Endothelial cell of umbilical vein (primary cell): ENCODE results near the gene PTPRE. TPM values are rescaled to one million over a fixed set of nuclear protein-coding genes. Genes with fewer than 3 reads are reported as not detected.
A peak's percentile ranks its signal among the peaks of the same experiment; 100 is the strongest.

Experiments used
- BruUV-seq: library from RNA; stranded (reverse); fragments of 400-500 nt; replicated peaks from 2 replicates; lab custom pipeline; 2021; lab: Mats Ljungman, UMichigan
- CTCF ChIA-PET: fragments of 300-600, 350-600 bp; sonication (Branson Sonifier 250); formaldehyde crosslinking; loops from one replicate; lab custom pipeline; 2021; ENCODE audit warnings: antibody characterized with exemption, inconsistent platforms; lab: Charles Lee
- POLR2A ChIA-PET: fragments of 300-600, 350-600 bp; sonication (Branson Sonifier 250); formaldehyde crosslinking; loops from one replicate; lab custom pipeline; 2021; ENCODE audit warnings: antibody characterized with exemption, inconsistent platforms; lab: Charles Lee
- DNase-seq: peaks from one replicate; pipeline ENCODE4 v3.0.0-alpha.2; 2011; ENCODE audit warnings: low read depth, low spot score
- FAIRE-seq: peaks from 2 replicates; lab custom pipeline; 2011; peaks lifted over from hg19 to GRCh38; lab: Jason Lieb, UNC
- H2AFZ ChIP-seq: 2 replicates; pipeline ENCODE4 v1.6.0; 2012; ENCODE audit warnings: low read depth, low read length, control low read depth, inconsistent platforms
- H3K27ac ChIP-seq: 2 replicates; pipeline ENCODE4 v1.5.1; 2011; ENCODE audit warnings: low read depth, mild to moderate bottlenecking, control low read depth, low read length, moderate library complexity; ENCODE audit not compliant: insufficient read depth
- H3K27me3 ChIP-seq, 2 experiments: 2 replicates each; pipeline versions ENCODE4 v1.6.0 to v1.6.1; 2011; ENCODE audit warnings: low read length in 2 of 2, mixed read lengths in 1 of 2; ENCODE audit not compliant: control insufficient read depth in 2 of 2, insufficient read depth in 2 of 2
- H3K36me3 ChIP-seq, 2 experiments: 2 replicates in 1 of 2; 3 replicates in 1 of 2; pipeline ENCODE4 v1.5.1; 2011; ENCODE audit warnings: low read length in 2 of 2, mild to moderate bottlenecking in 1 of 2, moderate library complexity in 1 of 2; ENCODE audit not compliant: control insufficient read depth in 2 of 2, insufficient read depth in 2 of 2; ENCODE audit errors: extremely low read depth in 1 of 2
- H3K4me1 ChIP-seq: 3 replicates; pipeline ENCODE4 v1.5.1; 2011; ENCODE audit warnings: mild to moderate bottlenecking, low read length; ENCODE audit not compliant: control insufficient read depth, insufficient read depth; ENCODE audit errors: extremely low read depth
- H3K4me2 ChIP-seq: 2 replicates; pipeline ENCODE4 v1.6.1; 2011; ENCODE audit warnings: low read length, control low read depth, mixed read lengths; ENCODE audit not compliant: insufficient read depth
- H3K4me3 ChIP-seq, 3 experiments: fragments of 200-600 bp in 1 of 3; sonication (generic), shearing (Covaris generic) in 1 of 3; replicated peaks in 1 of 3; 2 replicates each; pipeline ENCODE4 v1.5.1; 2011 to 2016; ENCODE audit warnings: control low read depth in 3 of 3, low read length in 3 of 3, mild to moderate bottlenecking in 2 of 3, inconsistent platforms in 1 of 3, low read depth in 1 of 3, moderate library complexity in 1 of 3; ENCODE audit not compliant: insufficient read depth in 1 of 3
- H3K79me2 ChIP-seq: 2 replicates; pipeline ENCODE4 v1.6.0; 2012; ENCODE audit warnings: low read length, inconsistent platforms; ENCODE audit not compliant: control insufficient read depth, insufficient read depth
- H3K9ac ChIP-seq: replicated peaks from 2 replicates; pipeline ENCODE3; 2011; ENCODE audit warnings: low read length, control low read depth; ENCODE audit not compliant: insufficient read depth; ENCODE audit errors: extremely low read depth
- H3K9me1 ChIP-seq: replicated peaks from 3 replicates; pipeline ENCODE4 v1.6.0; 2011; ENCODE audit warnings: mild to moderate bottlenecking, low read length; ENCODE audit not compliant: control insufficient read depth, insufficient read depth; ENCODE audit errors: extremely low read depth
- H3K9me3 ChIP-seq: replicated peaks from 2 replicates; pipeline ENCODE4 v1.5.1; 2012; ENCODE audit warnings: low read length, inconsistent platforms; ENCODE audit not compliant: control insufficient read depth, insufficient read depth
- H4K20me1 ChIP-seq: replicated peaks from 2 replicates; pipeline ENCODE3; 2011; ENCODE audit warnings: mild to moderate bottlenecking, low read length; ENCODE audit not compliant: control insufficient read depth, insufficient read depth; ENCODE audit errors: extremely low read depth
- CTCF ChIP-seq, 2 donors: IDR thresholded peaks; 1 replicate in 1 of 2; 2 replicates in 1 of 2; pipeline ENCODE4 v1.5.1; 2011; ENCODE audit warnings: low read length in 2 of 2, mild to moderate bottlenecking in 2 of 2, moderate library complexity in 2 of 2, control low read depth in 1 of 2, inconsistent platforms in 1 of 2, low read depth in 1 of 2; ENCODE audit not compliant: insufficient read depth in 1 of 2; ENCODE audit errors: extremely low read depth in 1 of 2
- FOS ChIP-seq: IDR thresholded peaks from 2 replicates; pipeline ENCODE4 v1.6.1; 2011; ENCODE audit warnings: mild to moderate bottlenecking, low read length, moderate library complexity, borderline replicate concordance; ENCODE audit not compliant: insufficient read depth
- MYC ChIP-seq: IDR thresholded peaks from one replicate; pipeline ENCODE4 v1.6.1; 2011; ENCODE audit warnings: mild to moderate bottlenecking, low read depth, low read length
- POLR2A ChIP-seq: IDR thresholded peaks from 2 replicates; pipeline ENCODE4 v1.6.1; 2012; ENCODE audit warnings: low read depth, mild to moderate bottlenecking, control low read depth, low read length
- POLR2AphosphoS5 ChIP-seq: IDR thresholded peaks from 2 replicates; pipeline ENCODE4 v1.6.1; 2012; ENCODE audit warnings: low read depth, mild to moderate bottlenecking, control low read depth, low read length, moderate library complexity; ENCODE audit not compliant: insufficient read depth
- dilution Hi-C: fragments of 300-500 bp; cut with MboI; formaldehyde crosslinking; loops from one replicate; pipeline ENCODE4 v1.15.0; 2019; ENCODE audit warnings: low sequenced_read_pairs; ENCODE audit not compliant: extremely low pct_ligation_motif_present
- intact Hi-C: fragments of 100-400 bp; cut with micrococcal nuclease; formaldehyde crosslinking; loops from one replicate; pipeline ENCODE4 v1.10.0; 2022
- polyA plus RNA-seq, 4 experiments: library from polyadenylated mRNA; depleted of rRNA in 3 of 4; stranded (reverse) in 3 of 4; unstranded in 1 of 4; fragments of >200 nt; gene quantifications; 2 replicates each; pipeline versions ENCODE4 v1.2.1 to v1.2.3, GENCODE V29; 2011 to 2012; ENCODE audit warnings: missing spikeins in 1 of 4
- total RNA-seq: library from RNA; stranded (reverse); gene quantifications from 2 replicates; pipeline ENCODE4 v1.2.3, GENCODE V29; 2021
- TF ChIP-seq, protein P1 (sequence below): IDR thresholded peaks from 2 replicates; pipeline ENCODE4 v1.6.1; 2011; ENCODE audit not compliant: insufficient read depth, insufficient read length

The PTPRE gene
- total and polyA plus RNA-seq, 2 donors (not counting 3 experiments of a cell fraction or from before 2014, with no cell fraction given) = 37.3 to 116 TPM

DNA sequence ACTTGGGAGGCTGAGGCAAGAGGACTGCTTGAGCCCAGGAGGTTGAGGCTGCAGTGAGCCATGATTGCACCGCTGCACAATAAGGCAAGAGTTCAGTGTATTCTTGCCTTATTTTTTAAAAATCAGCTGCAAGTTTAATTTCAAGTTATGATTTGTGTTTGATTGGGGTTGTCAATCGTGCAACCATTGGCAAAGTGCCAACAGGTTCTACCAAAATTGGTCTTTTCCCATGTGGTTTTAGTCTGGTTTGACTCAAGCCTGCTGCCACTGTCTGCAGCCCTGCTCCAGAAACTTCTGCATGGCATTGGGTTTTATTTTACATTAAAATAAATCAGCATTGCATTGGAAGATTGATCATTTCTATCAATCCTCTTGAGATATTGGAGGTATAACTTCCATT is 72.7 kb downstream of the PTPRE start:
- Histone ChIP-seq H3K4me3 (no peak overlapping the region), H3K27ac (peak overlapping the region; percentile 79), H3K9me3 (no peaks in the 10 kb centered on the region), H3K9me1 (no peaks in the 10 kb centered on the region), H3K79me2 (peaks cover 2% of the 10 kb centered on the region), H4K20me1 (no peaks in the 10 kb centered on the region), H2AFZ (no peak overlapping the region), H3K4me1 (peaks cover 55% of the 10 kb centered on the region), H3K9ac (no peak overlapping the region), H3K36me3 (no peaks in the 10 kb centered on the region), H3K27me3 (no peaks in the 10 kb centered on the region), H3K4me2 (no peak overlapping the region)
- no peak for FAIRE-seq
- BruUV-seq = no TSS peak
- CTCF ChIA-PET = interaction anchor here (1.0 to 5.7 kb wide), 5 partner anchors 9 to 73 kb away, joined by 3 to 44 read pairs (median 31); partner anchors contain the start of gene PTPRE
- intact Hi-C loops = no loop called here
- dilution Hi-C loops = no loop called here
- no peak for DNase-seq
- TF ChIP-seq POLR2A (no peak), FOS (no peak), MYC (no peak)
- TF ChIP-seq, protein P1, sequence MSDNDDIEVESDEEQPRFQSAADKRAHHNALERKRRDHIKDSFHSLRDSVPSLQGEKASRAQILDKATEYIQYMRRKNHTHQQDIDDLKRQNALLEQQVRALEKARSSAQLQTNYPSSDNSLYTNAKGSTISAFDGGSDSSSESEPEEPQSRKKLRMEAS = no peak
- POLR2A ChIA-PET = no interaction called here

GRCh38 chr10:127980898-127981297 is 74.0 kb downstream of the PTPRE start:
- CTCF ChIA-PET = interaction anchor here (1.6 kb wide), 1 partner anchor 11 kb away, joined by 6 read pairs; no protein-coding TSS in a partner anchor

More at GRCh38 chr10:127980898-127981297, 74.0 kb downstream of the PTPRE start:
- peaks cover 2% of the 10 kb centered on the region for H3K79me2 ChIP-seq
- TF ChIP-seq FOS (no peak), CTCF (IDR thresholded peaks at IDR 0.05; ENCODE audit: extremely low read depth in 1 of 2, insufficient read depth in 1 of 2, low read depth in 1 of 2, low read length in 2 of 2) (no peak), POLR2AphosphoS5 (no peak)
- dilution Hi-C loops (no loop called here), intact Hi-C loops (no loop called here)
- BruUV-seq = no TSS peak
- H3K36me3 ChIP-seq = no peaks in the 10 kb centered on the region
- FAIRE-seq = no peak
- no peak overlapping the region for H3K9ac ChIP-seq
- POLR2A ChIA-PET = no interaction called here
- no peak overlapping the region for H3K4me3 ChIP-seq
- no peaks in the 10 kb centered on the region for H3K27me3 ChIP-seq
- no peaks in the 10 kb centered on the region for H3K9me1 ChIP-seq
- H2AFZ ChIP-seq = no peak overlapping the region
- no peak overlapping the region for H3K27ac ChIP-seq
- H3K9me3 ChIP-seq = no peaks in the 10 kb centered on the region
- no peaks in the 10 kb centered on the region for H4K20me1 ChIP-seq
- no peak overlapping the region for H3K4me2 ChIP-seq
- no peak for DNase-seq
- peaks cover 56% of the 10 kb centered on the region for H3K4me1 ChIP-seq
